ENCODE results near the gene SMIM35. TPM values are rescaled to one million over a fixed set of nuclear protein-coding genes. Genes with fewer than 3 reads are reported as not detected.

Gene SMIM35
- polyA plus RNA-seq, 1 of the 3 experiments (the other 2 are of a cell fraction) = not detected

GRCh38 chr11:118124929-118125535 is 38.3 kb upstream of the SMIM35 start:
- 70% methylated on average over 7 of the region's 8 CpGs for WGBS (ENCODE audit: low lambda C conversion rate)
- no peaks in the 10 kb centered on the region for H3K9me3 ChIP-seq
- DNase-seq = no peak
- no peak for TF ChIP-seq USF2 (IDR thresholded peaks at IDR 0.05; ENCODE audit: borderline replicate concordance, low read depth, low read length)
- no peak for TF ChIP-seq POLR2AphosphoS5 (IDR thresholded peaks at IDR 0.05; ENCODE audit: low read depth, low read length)
- TF ChIP-seq RFX5 (IDR thresholded peaks at IDR 0.05; ENCODE audit: low read length) = no peak
- TF ChIP-seq MAX (IDR thresholded peaks at IDR 0.05; ENCODE audit: low read depth) = no peak
- TF ChIP-seq YY1 (IDR thresholded peaks at IDR 0.05; ENCODE audit: low read depth) = no peak
- no peak for TF ChIP-seq NRF1 (IDR thresholded peaks at IDR 0.05; ENCODE audit: low read depth, low read length)
- no peak for TF ChIP-seq MXI1 (IDR thresholded peaks at IDR 0.05; ENCODE audit: low read depth, low read length)
- no peak for TF ChIP-seq RXRA (IDR thresholded peaks at IDR 0.05; ENCODE audit: borderline replicate concordance, low read depth)
- no peak overlapping the region for H3K4me3 ChIP-seq (ENCODE audit: low read depth in 2 of 2, low read length in 1 of 2)
- no peaks in the 10 kb centered on the region for H3F3A ChIP-seq (replicated peaks; ENCODE audit: insufficient read depth)
- H3K9me2 ChIP-seq = no peaks in the 10 kb centered on the region
- no peak overlapping the region for H3K4me2 ChIP-seq
- H3K9ac ChIP-seq = no peak overlapping the region
- H4K20me1 ChIP-seq (ENCODE audit: insufficient read depth) = no peaks in the 10 kb centered on the region
- H3K36me3 ChIP-seq (replicated peaks in 1 of 2; ENCODE audit: control insufficient read depth in 1 of 2, insufficient read depth in 2 of 2, low read length in 1 of 2) = no peaks in the 10 kb centered on the region
- CTCF ChIA-PET = interaction anchor here (1.0 kb wide), 1 partner anchor 46 kb away, joined by 3 read pairs; no protein-coding TSS in a partner anchor
- no peaks in the 10 kb centered on the region for H3K79me2 ChIP-seq (ENCODE audit: insufficient read depth)
- H2AFZ ChIP-seq (ENCODE audit: low read depth) = no peak overlapping the region
- H3K4me1 ChIP-seq (ENCODE audit: control insufficient read depth in 1 of 2, insufficient read depth in 2 of 2, low read depth in 1 of 2, low read length in 1 of 2) = no peaks in the 10 kb centered on the region
- POLR2A ChIA-PET = interaction anchor here (0.7 kb wide), 2 partner anchors 72 to 308 kb away, joined by 3 read pairs; no protein-coding TSS in a partner anchor
- no peaks in the 10 kb centered on the region; the same call in 1 of the 2 replicates for H3K27me3 ChIP-seq (ENCODE audit: insufficient read depth)
- H3K27ac ChIP-seq (ENCODE audit: low read depth in 2 of 2, low read length in 1 of 2) = no peak overlapping the region

GRCh38 chr11:118120793-118121192 is 34.0 kb upstream of the SMIM35 start:
- CTCF ChIA-PET = interaction anchor here (1.8 kb wide), 1 partner anchor 24 kb away, joined by 5 read pairs; no protein-coding TSS in a partner anchor
- Histone ChIP-seq H3F3A (replicated peaks; ENCODE audit: insufficient read depth) (no peaks in the 10 kb centered on the region), H3K9me3 (no peaks in the 10 kb centered on the region), H3K4me3 (ENCODE audit: low read depth in 2 of 2, low read length in 1 of 2) (no peak overlapping the region), H3K79me2 (ENCODE audit: insufficient read depth) (no peaks in the 10 kb centered on the region), H3K9ac (no peak overlapping the region), H3K4me2 (no peak overlapping the region), H3K4me1 (ENCODE audit: control insufficient read depth in 1 of 2, insufficient read depth in 2 of 2, low read depth in 1 of 2, low read length in 1 of 2) (no peaks in the 10 kb centered on the region), H3K36me3 (replicated peaks in 1 of 2; ENCODE audit: control insufficient read depth in 1 of 2, insufficient read depth in 2 of 2, low read length in 1 of 2) (no peaks in the 10 kb centered on the region), H2AFZ (ENCODE audit: low read depth) (no peak overlapping the region), H3K27me3 (ENCODE audit: insufficient read depth) (no peaks in the 10 kb centered on the region; the same call in 1 of the 2 replicates), H4K20me1 (ENCODE audit: insufficient read depth) (no peaks in the 10 kb centered on the region), H3K27ac (ENCODE audit: low read depth in 2 of 2, low read length in 1 of 2) (no peak overlapping the region), H3K9me2 (no peaks in the 10 kb centered on the region)
- WGBS (ENCODE audit: low lambda C conversion rate) = 83% methylated on average over 1 of the region's 1 CpG
- DNase-seq = no peak
- POLR2A ChIA-PET = no interaction called here
- no peak for TF ChIP-seq REST (IDR thresholded peaks at IDR 0.05; ENCODE audit: low read depth, low read length)
- no peak for TF ChIP-seq RXRA (IDR thresholded peaks at IDR 0.05; ENCODE audit: borderline replicate concordance, low read depth)
- TF ChIP-seq TCF12 (IDR thresholded peaks at IDR 0.05) = no peak
- TF ChIP-seq FOXJ3 (CRISPR knock-in tag; IDR thresholded peaks at IDR 0.05) = no peak
- TF ChIP-seq MXI1 (IDR thresholded peaks at IDR 0.05; ENCODE audit: low read depth, low read length) = no peak
- TF ChIP-seq PBX3 (IDR thresholded peaks at IDR 0.05) = no peak
- no peak for TF ChIP-seq ELF1 (IDR thresholded peaks at IDR 0.05)
- no peak for TF ChIP-seq USF2 (IDR thresholded peaks at IDR 0.05; ENCODE audit: borderline replicate concordance, low read depth, low read length)
- no peak for TF ChIP-seq EZH2phosphoT487 (IDR thresholded peaks at IDR 0.05; ENCODE audit: borderline replicate concordance, low read depth)
- TF ChIP-seq EP300 (IDR thresholded peaks at IDR 0.05; ENCODE audit: borderline replicate concordance in 1 of 2, low read depth in 1 of 2, low read length in 1 of 2) = no peak

Measured in SK-N-SH (cell line).